Stimulated activated CD8-positive, alpha-beta memory T cell treated with anti-CD3 and anti-CD28 coated beads, Interleukin-4, amount 100 ng/mL, for 48 hours (primary cell): ENCODE data around the gene AMOTL2.

Experiments used
- DNase-seq: peaks from one replicate; pipeline ENCODE4 v3.0.0-alpha.2; 2020

AMOTL2 gene

DNA sequence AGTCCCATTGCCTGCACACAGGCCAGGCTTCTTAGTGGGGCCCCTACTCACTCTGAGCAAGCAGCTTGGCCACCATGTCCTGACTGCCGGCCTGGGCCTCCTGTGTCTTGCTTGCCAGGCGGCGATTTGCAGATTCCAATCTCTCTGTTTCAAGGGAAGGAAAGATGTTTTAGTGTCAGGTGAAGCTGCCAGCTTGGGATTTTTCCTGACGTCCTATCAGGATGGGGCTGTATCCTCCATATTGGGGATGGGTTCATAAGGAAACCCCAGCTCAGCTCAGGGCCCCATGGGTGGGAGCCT lies 8.5 kb downstream of the AMOTL2 start:
- no peak for DNase-seq

DNA sequence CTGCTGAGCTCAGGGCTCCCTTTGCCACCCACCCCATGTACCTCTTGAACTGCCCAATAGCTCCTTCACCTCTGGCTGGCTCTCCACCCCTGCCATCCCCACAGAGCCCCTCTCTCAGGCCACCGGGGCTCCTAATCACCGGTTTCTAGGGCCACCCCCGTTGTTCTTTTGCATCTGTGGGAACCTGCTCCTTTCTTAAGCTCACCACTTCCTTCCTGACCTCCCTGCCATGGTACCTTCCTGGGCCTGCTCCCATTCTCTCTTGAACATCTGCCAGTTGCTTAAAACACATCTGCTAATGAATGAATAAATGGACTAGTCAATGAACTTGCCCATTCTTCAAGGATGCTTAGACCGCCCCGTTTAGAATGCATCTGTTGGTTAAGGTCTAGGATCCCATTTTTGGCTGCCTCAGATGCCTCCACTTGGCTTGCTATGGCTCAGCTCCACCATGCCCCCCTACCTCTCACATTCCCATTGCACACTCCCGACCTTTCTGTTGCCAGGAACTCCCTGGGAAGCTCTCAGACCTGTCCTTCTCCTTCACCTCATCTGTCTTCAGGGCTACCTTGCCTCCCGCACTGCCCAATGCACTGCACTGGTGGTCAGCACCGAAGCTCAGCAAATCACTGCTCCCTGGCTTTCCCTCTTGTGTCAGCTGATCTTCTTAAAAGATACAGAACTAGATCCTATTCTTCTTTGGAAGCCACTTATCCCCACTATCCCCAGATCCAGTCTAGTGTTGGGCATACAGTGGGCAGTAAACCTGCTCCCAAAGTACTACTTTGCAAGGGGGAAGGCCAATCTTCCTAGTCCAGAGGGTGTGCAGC lies 9.1 kb downstream of the AMOTL2 start:
- no peak for DNase-seq

DNA sequence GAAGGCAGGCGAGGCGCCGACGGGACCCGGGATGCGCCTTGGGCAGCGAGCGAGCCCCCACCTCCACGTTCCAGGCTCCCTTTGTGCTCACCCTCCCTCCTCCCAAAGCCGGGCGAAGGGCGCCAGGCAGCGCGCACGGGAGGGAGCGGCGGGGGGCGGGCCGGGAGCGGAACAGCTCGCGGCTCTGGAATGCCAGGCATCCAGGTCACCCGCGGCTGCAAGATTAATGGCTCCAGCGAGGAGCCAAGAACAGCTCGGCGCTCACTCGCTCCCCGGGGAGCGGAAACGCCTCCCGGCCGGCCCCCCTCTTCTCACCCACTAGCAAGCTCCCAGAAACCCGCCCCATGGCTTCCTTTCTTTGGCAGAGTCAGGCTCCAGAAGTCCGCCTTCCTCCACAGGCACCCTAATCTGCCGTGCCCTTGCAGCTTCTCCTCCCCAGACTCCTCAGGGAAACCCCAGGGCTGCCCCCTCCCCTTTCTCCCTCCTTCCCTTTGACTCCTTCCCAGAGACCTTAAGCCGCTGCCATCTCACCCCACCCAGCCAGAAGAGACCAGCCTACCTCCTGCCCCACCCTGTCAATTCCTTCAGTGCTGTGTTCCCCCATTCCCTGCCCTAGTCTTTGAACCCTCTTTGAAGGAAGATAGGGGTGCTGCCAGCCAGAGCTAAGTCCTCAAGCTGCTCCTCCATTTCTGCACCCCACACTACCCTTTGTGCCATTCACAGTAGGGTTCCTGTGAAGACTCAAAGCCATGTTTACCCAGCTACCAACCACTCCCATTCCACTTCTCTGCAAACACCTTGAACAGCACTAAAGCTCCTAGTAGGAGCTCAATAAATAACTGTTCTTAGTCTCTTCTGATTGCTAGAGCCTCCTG lies 9.9 kb downstream of the AMOTL2 start:
- no peak for DNase-seq

DNA sequence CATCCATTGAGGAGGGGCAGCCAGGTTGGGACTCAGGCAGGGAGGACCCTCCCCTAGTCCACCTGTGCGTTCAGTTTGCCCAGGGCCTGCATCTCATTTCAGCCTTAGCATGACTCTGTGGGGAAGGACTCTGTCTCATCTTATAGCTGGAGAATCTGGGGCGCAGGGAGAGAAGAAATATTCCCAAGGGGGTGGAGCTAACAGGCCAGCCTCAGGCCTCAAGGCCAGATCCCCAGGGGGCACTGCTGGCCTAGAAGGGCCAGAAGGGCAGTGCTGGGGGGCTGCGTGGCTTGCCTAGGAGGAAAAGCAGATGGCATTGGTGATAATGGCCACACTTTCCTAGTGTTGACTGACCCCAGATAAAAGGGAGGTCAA lies 10.9 kb downstream of the AMOTL2 start:
- DNase-seq = no peak

DNA sequence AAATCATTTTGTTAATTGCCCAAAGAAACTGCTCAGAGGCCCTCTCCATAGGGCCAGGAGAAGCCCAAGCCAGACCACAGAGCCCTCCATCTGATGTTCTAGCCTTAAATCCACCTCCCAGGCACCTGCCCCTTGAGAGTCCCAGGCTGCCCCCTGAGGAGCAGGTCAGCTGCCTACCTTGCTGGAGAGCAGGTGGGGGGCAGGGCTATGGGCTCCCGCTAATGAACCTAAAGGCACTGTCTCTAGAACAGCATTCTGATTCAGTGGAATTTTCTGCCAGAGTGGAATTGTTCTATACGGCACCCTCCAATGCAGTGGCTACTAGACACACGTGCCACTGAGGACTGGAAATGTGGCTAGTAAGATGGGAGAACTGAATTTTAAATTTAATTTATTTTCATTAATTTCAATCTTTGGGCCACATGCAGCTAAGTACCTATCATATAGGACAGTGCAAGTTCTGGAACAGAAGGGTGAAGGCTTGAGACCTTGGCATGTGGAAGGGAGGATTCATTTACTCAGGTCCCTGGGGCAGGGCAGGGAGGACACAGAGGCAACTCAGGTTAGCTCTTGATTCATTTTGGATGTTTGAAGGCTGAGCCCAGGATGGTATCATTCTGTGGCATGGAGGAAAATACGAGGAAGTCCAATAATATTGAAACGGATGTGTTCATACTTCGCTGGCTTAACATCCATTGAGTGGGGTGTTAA lies 11.4 kb downstream of the AMOTL2 start:
- DNase-seq = no peak

DNA sequence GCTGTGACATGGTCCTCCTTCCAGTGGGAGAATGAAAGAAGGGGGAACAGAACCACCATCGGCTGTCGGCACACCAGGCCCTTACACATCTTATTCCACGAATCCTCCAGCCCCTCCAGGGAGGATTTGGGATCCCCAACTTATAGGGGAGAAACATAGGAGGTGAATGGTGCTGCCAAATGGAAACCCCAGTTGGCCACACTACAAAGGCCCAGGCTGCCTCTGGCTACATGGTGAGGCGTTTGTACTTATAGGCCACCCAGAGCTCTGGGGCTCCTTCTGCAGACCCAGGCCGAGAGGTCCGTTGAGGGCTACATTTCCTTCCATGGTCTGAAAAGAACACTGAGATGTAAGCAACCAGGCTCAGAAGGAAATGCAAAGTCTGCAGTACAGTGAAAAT lies 12.0 kb downstream of the AMOTL2 start:
- no peak for DNase-seq

DNA sequence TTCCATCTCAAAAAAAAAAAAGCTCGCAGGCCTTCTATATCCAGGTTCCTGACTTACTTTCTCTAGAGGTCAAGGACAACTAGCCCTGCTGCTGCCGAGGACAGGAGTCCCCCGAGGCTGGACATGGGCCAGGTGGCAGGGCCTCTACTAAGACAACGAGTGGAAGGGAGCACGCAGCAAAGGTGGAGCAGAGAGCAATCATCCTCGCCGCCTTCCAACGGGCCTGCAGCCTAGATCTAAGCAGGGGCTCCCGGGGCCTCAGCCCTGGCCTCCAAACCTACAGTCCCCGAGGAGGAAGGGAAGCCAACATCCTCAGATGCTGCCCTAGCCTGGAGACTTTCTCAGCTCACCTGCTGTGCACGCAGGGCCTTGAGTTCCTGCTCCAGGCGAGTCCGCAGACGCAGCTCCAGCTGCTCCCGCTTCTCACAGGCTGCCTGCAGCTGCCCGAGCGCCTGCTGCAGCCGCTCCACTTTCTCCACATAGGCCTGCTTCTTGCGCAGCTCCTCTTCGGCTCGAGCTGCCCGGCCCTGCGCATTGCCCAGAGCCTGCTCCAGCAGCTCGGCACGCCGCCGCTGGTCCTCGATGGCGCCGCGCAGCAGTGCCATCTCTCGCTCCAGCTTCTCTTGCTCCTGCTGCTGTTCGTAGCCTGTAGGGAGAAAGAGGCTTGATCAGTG lies 12.9 kb downstream of the AMOTL2 start:
- no peak for DNase-seq

DNA sequence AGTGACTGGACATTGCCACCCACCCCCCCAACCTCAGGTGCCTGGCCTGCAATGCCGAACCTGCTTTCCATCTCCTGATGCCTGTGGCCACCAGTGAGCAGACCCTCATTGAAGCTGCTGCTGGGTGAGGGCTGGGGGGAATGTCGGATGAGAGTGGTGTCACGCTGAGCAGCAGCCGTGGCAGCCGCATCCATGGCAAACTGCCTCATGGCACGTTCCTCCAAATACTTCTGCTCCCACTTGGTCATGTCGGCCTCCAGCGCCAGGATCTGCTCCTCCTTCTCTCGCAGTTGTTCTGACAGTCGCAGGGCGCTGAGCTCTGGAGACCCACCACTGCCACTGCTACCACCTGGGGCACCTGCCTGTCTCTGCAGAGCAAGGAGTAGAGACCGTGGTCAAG lies 14.2 kb downstream of the AMOTL2 start:
- DNase-seq = no peak

DNA sequence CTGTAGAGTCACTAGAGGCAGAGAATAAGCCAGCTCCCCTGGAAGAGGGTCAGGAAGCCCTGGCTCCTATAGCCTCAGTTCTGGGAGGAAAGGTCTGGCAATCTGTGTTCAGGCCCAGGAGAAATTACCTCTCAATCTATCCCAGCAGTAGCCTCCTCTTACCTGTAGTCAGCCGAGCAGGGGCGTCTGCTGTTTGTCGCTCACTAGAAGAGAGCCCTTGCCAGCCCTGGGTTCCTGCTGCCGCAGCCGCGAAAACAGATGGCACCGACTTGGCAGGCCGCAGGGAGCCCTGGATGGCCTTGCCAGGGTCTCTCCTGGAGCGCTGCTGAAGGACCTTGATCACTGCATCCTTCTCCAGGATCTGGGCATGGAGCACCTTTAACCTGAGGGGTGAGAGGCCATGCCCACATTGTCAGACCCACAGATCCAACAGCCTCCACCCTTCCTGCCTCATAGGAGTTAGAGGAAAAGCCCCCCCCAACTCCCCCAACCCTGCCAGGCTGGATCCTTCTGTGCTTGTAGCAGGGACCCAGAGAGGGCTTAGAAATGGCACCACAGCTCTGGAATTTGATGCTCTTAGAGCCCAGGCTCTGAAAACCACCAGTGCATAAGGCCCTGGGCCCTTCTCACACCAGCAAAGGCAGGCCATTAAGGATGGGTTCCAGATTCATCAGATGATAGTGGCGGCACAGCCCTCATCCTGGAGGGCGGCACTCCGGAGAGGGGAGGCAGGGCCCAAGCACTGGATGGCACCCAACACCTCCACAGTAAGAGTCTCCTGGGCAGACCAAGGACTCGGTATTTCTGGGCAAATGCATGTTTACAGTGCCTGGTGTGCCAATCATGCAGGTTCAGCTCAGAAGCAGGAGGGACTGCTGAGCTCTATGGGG lies 14.9 kb downstream of the AMOTL2 start:
- no peak for DNase-seq

DNA sequence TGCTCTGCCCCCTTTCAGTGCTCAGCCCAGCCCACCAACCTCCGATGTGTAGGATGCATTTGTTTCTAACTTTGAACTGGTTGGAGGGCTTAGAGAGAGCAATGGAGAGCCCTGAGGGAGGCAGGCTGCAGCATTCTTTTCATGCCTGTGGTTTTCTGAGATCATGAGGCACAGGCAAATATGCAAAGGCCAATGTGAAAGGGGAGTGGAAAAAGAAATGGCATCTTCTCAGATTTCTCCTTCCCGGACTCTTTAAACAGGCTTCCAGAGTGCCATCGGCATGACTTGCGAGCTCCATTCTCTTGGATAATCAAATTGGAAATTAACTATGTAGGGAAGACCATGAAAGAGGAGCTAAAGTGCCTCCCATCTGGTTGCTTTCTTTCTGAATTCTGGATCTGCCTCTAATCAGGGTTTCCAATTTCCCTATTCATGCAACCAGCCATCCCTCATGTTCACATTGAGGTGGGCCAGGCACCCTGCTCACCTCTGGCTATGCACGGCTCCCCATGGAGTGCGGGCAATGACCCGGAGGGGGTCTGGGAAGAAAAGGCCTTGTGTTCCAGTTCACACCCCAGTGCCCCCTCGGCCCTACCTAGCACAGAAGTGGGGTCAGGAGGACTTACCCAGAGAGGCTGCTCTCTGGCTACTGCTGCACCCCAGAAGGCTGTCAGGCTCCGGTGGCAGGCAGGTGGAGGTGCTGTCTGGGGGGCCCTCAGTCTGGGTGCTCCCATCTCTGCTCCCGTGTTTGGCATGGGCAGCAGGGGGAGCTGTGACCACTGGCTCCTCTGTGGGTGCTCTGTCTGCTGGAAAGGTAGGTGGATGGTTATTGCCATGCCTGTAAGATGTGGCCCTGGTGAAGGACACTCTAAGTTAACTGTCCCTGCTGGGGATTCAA lies 16.1 kb downstream of the AMOTL2 start:
- DNase-seq = peak; percentile 39

DNA sequence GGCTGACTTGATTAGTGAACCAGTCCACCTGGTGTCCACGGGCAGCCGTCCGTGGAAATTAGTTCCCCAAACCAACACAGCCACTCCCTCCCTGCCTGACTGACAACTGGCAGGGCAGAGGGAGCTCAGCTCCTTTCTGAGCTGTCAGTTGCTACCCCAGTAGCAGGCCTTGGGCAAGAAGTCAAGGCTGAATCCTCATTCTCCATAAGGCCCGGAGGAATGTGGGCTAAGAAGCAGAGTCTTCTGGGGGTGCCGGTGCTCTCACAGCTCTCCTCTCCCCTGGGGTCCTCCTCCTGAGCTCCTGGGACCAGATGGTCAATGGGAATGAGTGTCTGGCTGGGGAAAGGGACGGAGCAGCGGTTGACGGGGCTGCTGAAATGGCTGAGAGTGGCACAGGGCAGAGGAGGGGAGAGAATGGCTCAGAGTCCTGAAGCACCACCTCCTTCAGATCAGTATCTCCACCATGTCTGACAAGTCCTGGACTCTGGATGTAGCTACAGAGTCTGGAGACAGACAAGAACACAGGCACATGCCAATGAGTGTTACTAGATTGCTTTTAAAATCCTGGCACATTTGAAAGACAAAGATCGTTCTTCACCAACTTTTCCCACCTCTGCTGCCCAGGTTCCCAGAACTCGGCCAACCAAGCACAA lies 16.9 kb downstream of the AMOTL2 start:
- DNase-seq = no peak

DNA sequence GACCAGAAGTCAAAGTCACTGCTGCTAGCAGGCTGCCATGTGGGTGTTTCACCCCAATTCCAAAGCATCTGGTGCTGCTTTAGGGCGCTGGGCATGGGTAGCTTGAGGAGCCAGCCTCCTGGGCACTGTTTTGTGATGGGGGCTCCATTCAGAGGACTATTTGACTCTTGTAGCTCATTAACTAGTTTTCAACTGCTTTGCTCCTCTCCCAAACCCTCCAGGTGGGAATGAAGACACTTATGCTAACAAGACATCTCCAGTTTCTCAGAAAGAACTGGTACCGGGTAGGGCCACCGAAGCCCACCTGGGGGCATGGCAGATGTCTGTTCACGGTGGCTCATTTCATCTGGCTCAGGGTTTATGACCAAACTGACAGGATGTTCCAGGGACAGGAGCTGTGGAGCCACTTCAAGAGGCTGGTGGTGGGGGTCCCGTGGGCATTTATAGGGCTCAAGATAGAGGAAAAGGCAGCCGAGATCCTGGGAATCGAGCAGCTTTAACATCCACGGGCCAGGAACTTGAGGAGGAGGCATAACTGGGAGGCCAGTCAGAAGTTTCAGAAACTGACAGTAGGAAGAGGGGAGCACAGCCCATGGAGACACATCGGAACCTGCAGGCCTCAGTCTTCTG lies 17.7 kb downstream of the AMOTL2 start:
- DNase-seq = no peak

DNA sequence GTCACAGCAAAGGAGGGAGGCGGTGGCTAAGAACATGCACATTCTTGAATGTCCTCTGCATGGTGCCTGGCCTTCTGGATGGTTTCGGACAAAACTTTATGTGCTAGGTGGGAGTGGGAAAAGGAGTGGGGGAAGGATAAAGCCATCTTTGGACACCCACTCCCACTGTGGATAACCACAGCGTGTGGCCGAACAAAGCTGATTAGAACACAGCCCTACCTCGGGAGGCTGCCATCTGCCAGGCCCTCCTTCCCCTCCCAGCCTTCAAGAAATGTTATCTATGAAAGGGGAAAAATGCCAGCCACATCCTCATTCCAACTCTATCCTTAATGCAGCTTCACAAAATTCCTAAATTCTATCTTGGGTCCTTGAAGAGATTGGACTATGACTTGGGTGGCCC lies 18.8 kb downstream of the AMOTL2 start:
- no peak for DNase-seq

DNA sequence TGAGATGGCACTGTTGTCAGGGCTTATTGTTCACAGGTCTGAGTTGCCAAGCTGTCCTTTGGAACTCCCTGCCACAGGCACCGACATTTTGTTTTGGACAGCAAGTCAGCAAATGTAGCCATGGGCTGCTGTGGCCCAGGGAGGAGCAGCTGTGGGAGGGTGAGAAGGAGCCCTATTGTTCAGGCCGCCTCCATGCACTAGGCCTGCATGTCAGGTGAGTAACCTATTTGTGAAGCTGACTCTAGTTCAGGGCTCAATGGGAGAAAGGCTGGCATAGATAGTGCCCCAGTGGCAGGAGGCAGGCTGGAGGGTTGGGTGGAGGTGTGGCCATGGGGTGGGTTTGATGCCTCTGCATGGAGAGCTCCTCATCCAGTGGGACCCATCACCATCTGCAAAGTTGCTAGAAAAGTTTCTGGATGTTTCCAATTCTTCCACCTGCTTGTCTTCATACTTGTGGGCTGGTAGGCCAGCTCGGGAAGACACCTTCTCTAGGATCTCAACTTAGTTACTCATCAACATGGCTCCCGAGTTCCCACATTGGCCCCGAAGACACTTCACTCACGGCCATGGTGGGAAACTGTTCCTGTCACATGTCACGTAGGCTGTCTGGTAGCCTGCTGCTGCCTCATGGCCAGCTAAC lies 19.5 kb downstream of the AMOTL2 start:
- DNase-seq = no peak

DNA sequence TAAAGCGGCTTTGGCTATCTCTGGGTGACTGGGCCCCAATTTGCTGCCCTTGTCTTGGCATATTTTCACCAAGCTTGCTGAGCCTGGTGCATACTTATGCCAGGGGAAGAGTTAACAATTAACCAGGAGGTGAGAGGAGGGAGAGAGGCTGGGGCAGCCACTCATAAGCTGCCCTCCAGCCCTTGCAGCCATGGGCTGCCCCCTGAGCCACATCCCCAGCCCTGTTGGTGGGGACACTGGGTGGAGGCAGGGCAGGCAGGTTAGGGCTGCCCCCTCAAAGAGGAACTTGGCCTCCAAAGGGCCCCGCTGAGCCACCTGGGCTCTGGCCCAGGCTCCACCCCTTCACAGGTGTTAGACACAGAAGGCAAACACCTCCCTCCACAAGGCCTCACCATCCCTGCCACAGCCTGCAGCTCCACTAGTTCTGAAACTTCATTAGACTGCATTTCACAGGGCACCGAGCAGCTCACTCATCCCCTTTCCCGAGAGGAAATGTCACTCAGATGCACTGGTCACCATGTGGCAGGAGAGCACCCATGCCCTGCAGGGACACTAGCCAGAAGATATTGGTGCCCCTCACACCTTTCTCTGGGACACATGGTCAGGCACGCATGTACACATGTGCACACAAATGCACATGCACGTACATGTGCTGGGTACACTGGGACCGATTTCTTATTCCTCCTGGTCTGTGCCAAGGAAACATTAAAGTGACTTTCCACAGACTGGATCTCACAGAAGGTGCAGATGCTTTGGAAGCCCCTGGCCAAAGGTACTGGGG lies 20.2 kb downstream of the AMOTL2 start:
- DNase-seq = no peak

DNA sequence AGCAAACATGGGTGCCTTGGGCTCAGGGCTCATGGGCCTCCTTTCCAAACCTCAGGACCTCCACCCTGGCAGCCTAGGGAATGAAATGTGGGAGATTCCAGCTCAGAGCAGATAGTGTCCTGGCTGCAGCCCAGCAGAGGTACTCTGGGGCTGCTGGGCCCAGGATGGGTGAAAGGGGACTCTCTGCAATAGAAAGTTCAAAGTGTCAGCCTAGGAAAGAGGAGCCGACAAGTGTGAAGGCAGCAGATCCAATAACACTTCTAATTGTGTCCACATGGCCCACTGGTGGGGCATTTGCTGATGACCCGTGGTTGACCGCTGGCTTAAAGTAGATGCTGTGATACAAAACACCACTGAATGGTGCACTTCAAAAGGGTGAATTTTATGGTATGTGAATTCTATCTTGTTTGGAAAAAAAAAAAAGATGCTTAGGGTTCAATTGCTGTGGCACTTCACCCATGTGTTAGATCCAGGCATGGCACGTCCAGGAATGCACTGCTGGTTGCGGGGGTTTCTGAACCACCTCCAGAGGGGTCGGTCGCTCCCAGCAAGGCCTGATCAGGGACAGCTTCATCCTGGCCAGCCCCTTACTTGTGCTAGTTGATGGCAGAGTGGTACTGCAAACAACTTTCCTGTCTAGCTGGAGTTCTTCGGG lies 20.9 kb downstream of the AMOTL2 start:
- DNase-seq = no peak

DNA sequence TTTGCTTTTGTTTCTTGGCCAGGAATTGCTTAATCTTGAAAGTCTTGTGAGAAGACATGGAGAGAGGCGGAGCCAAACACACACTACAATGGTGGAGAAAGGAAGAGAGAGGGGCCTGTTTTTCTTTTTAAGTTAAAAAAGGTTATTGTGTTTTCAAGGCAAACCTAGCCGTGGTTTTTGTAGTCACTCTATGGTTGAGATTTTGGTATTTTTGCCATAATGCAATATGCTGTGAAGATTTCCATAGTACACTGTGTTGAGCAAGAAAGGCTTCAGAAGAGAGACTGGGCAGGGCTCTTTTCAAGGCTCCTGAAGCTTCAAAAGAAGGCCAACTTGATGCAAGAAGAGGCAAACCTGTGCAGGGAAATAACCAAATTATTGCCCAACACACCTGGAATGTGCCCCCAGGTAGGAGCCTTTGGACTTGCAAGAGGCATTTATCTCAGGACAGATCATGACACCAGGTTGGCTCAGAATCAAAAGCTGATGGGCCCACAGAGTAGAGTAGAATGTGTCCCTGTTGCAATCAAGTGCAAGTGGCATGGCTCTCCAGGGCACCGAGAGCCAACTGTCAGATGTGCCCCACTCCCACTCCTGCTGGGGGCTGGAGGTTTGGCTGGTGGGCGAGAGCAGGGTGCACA lies 22.1 kb downstream of the AMOTL2 start:
- no peak for DNase-seq

DNA sequence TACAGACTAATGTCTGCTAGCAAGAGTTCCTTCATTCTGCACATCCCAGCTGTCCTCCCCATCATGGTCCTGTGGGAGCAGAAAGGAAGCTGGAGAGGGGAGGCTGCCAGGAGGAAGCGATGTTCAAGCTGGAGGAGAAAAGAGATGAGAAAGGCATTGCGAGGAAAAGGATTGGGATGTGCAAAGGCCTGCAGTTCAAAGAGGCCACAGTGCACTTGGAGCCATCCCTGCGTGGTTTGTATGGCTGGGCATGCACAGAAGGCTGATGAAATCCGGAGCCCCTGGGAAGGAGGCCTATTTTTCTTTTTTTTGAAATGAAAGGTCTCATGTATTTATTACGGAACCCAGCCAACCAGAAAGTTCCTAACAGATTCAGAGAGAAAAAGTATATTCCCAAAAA lies 22.8 kb downstream of the AMOTL2 start:
- DNase-seq = no peak
